ENCODE measurements around the gene COL4A3.

Gene COL4A3

DNA sequence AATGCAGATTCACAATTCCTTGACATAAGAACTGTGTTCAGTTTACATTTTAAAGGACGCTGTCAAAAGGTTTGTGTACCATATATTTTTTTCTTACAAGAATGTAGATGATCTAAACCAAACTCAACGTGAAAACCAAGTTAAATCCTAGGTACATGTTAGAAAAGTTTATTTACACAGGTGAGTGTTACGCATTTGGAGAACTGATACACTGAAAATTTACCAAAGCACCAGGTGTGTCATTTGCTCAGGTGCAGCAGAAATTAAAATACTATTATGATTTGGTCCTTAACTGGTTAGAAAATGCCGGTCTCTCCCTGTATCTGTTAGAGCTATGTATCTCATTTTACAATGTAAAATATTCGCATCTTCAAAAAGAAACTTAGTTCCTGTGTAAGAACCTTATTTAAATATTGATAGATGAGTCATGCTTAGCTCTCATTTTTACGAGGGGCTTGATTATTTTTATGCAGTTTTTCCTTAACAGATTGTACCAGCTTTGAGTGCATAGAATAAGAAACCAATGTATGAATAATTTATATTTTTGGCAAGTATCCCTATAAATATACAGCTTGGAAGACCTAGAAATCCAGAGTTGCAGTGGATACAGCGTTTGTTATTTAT lies 185.7 kb downstream of the COL4A3 start:
- DNase-seq, result no peak

DNA sequence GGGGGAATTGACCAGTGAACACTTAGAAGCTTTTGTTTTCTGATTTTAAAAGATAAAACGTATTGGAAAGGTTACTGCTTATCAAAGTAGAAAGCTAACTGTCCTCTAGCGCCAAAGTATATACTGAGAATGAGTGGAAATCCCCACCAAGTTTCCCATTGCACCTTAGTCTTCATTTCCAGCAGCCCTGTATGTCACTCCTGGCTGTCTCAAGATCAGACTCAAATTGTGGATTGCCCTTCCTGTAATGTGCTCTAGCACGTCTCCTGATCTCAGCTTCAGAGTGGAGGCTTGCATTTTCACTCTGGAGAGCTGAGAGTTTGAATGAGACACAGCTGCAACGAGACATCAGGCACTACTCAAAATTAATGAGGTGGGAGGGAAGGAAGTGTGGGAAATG lies 187.2 kb downstream of the COL4A3 start:
- no peak for DNase-seq

- DNase-seq, result no peak
Measured at GRCh38 chr2:227360351-227360750, 195.9 kb downstream of the COL4A3 start.

DNA sequence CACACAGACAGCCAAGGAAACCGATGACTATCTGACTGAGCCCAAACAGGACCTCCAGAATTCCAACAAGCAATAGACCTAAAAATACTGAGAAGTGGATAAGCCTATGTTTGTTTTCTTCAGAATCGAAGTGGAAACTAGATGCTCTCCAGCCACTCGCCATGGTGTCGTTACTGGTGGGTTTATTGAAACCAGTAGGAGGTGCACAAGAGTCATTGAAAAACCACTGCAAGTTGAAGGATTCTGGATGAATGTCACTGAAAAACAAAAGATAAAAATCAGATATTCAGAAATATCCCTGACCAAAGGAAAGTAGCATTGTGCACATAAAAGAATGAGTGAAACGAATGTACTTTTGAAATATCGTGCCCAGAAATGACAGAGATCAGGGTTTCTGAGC lies 199.3 kb downstream of the COL4A3 start:
- no peak for DNase-seq
